HUES6 (cell line): ENCODE data around the gene AOAH.
"Not testable (repeated sequence)": the region's sequence is repeated elsewhere in the genome, so short reads cannot be mapped to it uniquely, and the experiment has no call there.

Experiments used
- H3K27ac ChIP-seq: 2 replicates; pipeline ENCODE4 v1.7.0; 2013; ENCODE audit warnings: low read depth, mild to moderate bottlenecking, low read length, inconsistent platforms
- H3K27me3 ChIP-seq: 2 replicates; pipeline ENCODE4 v1.6.1; 2013; ENCODE audit warnings: low read length; ENCODE audit not compliant: control insufficient read depth, insufficient read depth
- H3K36me3 ChIP-seq: 2 replicates; pipeline ENCODE4 v1.6.1; 2013; ENCODE audit warnings: low read length; ENCODE audit not compliant: control insufficient read depth, insufficient read depth
- H3K4me1 ChIP-seq: 2 replicates; pipeline ENCODE4 v1.6.1; 2013; ENCODE audit warnings: low read length; ENCODE audit not compliant: control insufficient read depth, insufficient read depth
- H3K4me3 ChIP-seq: 2 replicates; pipeline ENCODE4 v1.5.1; 2013; ENCODE audit warnings: low read depth, low read length
- H3K9ac ChIP-seq: one replicate; pipeline ENCODE4 v1.6.1; 2013; ENCODE audit warnings: mild to moderate bottlenecking, low read length
- H3K9me3 ChIP-seq: 2 replicates; pipeline ENCODE4 v1.6.1; 2013; ENCODE audit warnings: low read depth, low read length; ENCODE audit not compliant: control insufficient read depth, insufficient read depth

The AOAH gene

GRCh38 chr7:36657036-36657660 is 67.1 kb downstream of the AOAH start:
- no peak overlapping the region for H3K27ac ChIP-seq
- H3K27me3 ChIP-seq = no peaks in the 10 kb centered on the region
- H3K4me1 ChIP-seq = peaks cover 80% of the 10 kb centered on the region
- no peaks in the 10 kb centered on the region for H3K9me3 ChIP-seq
- H3K9ac ChIP-seq = no peak overlapping the region
- H3K36me3 ChIP-seq = no peaks in the 10 kb centered on the region
- no peak overlapping the region for H3K4me3 ChIP-seq

- H3K9me3 ChIP-seq = no peaks in the 10 kb centered on the region
- no peaks in the 10 kb centered on the region for H3K27me3 ChIP-seq
- no peak overlapping the region for H3K4me3 ChIP-seq
- peaks cover 55% of the 10 kb centered on the region for H3K4me1 ChIP-seq
- H3K27ac ChIP-seq = no peak overlapping the region
- no peaks in the 10 kb centered on the region for H3K36me3 ChIP-seq
- H3K9ac ChIP-seq = no peak overlapping the region
These were observed 69.9 kb downstream of the AOAH start for GRCh38 chr7:36654436-36654835.

- Histone ChIP-seq H3K9me3 (no peaks in the 10 kb centered on the region), H3K27ac (no peak overlapping the region)
These were observed 70.5 kb downstream of the AOAH start for GRCh38 chr7:36653663-36654355.

GRCh38 chr7:36653008-36653662 is 71.2 kb downstream of the AOAH start:
- Histone ChIP-seq H3K4me1 (peaks cover 44% of the 10 kb centered on the region), H3K27me3 (no peaks in the 10 kb centered on the region), H3K27ac (no peak overlapping the region), H3K4me3 (no peak overlapping the region), H3K9ac (no peak overlapping the region), H3K36me3 (no peaks in the 10 kb centered on the region), H3K9me3 (no peaks in the 10 kb centered on the region)

More at GRCh38 chr7:36653663-36654355, 70.5 kb downstream of the AOAH start:
- Histone ChIP-seq H3K27me3 (no peaks in the 10 kb centered on the region), H3K4me1 (peaks cover 49% of the 10 kb centered on the region), H3K36me3 (no peaks in the 10 kb centered on the region), H3K4me3 (no peak overlapping the region), H3K9ac (no peak overlapping the region)

- Histone ChIP-seq H3K27ac (no peak overlapping the region), H3K27me3 (no peaks in the 10 kb centered on the region), H3K4me3 (no peak overlapping the region), H3K9me3 (no peaks in the 10 kb centered on the region), H3K36me3 (no peaks in the 10 kb centered on the region), H3K4me1 (peaks cover 37% of the 10 kb centered on the region), H3K9ac (no peak overlapping the region)
These were observed 71.9 kb downstream of the AOAH start for GRCh38 chr7:36652431-36652830.

GRCh38 chr7:36651404-36651803 is 72.9 kb downstream of the AOAH start:
- no peaks in the 10 kb centered on the region for H3K9me3 ChIP-seq
- H3K4me3 ChIP-seq = no peak overlapping the region
- H3K9ac ChIP-seq = no peak overlapping the region
- no peaks in the 10 kb centered on the region for H3K36me3 ChIP-seq
- peaks cover 33% of the 10 kb centered on the region for H3K4me1 ChIP-seq
- H3K27me3 ChIP-seq = no peaks in the 10 kb centered on the region
- no peak overlapping the region for H3K27ac ChIP-seq

- Histone ChIP-seq H3K36me3 (no peaks in the 10 kb centered on the region), H3K9ac (no peak overlapping the region), H3K9me3 (no peaks in the 10 kb centered on the region), H3K27ac (no peak overlapping the region), H3K4me3 (no peak overlapping the region), H3K4me1 (peaks cover 32% of the 10 kb centered on the region), H3K27me3 (no peaks in the 10 kb centered on the region)
These were observed 73.5 kb downstream of the AOAH start for GRCh38 chr7:36650766-36651312.

- H3K9ac ChIP-seq = no peak overlapping the region
- no peak overlapping the region for H3K27ac ChIP-seq
- peaks cover 30% of the 10 kb centered on the region for H3K4me1 ChIP-seq
- no peaks in the 10 kb centered on the region for H3K36me3 ChIP-seq
- no peak overlapping the region for H3K4me3 ChIP-seq
- H3K27me3 ChIP-seq = no peaks in the 10 kb centered on the region
- H3K9me3 ChIP-seq = no peaks in the 10 kb centered on the region
These were observed 74.0 kb downstream of the AOAH start for GRCh38 chr7:36650320-36650719.

GRCh38 chr7:36649319-36649718 is 75.0 kb downstream of the AOAH start:
- not testable (repeated sequence) for H3K4me3 ChIP-seq, H3K27me3 ChIP-seq, H3K36me3 ChIP-seq, H3K9ac ChIP-seq, H3K9me3 ChIP-seq, H3K27ac ChIP-seq
- peaks cover 27% of the 10 kb centered on the region for H3K4me1 ChIP-seq

- Histone ChIP-seq H3K9ac (no peak overlapping the region), H3K9me3 (no peaks in the 10 kb centered on the region), H3K4me3 (no peak overlapping the region), H3K27ac (no peak overlapping the region), H3K27me3 (no peaks in the 10 kb centered on the region), H3K36me3 (no peaks in the 10 kb centered on the region), H3K4me1 (peaks cover 18% of the 10 kb centered on the region)
These were observed 75.9 kb downstream of the AOAH start for GRCh38 chr7:36648441-36648840.
